ENCODE data around the gene SH3BGRL3. TPM values are rescaled to one million over a fixed set of nuclear protein-coding genes. Genes with fewer than 3 reads are reported as not detected.

SH3BGRL3 gene
- total RNA-seq, 1 donor, result 30.8 TPM

DNA sequence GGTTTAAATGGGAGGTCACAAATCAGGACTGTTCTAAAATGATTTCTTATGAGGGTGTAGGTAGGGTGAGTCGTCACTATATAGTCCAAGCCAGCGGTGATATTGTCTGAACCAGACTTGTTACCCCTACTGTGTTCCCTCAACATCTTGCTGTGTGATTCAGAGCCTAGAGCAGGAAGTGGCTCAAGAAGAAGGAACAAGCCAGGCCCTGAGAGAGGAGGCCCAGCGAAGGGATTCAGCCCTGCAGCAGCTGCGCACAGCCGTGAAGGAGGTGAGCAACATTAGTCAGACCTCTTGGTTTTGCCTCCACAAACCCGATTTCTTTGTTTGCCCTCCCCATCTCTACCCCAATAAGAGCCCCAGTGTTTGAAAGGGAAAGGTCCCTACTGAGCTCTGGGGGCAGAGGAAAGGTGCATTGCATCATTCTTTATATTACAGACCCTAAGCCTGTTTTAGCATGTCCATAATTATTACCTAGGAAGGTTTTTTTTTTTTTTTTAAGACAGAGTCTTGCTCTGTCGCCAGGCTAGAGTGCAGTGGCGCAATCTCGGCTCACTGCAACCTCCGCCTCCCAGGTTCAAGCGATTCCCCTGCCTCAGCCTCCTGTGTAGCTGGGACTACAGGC is 5.0 kb upstream of the SH3BGRL3 start:
- Histone ChIP-seq H3K79me2 (ENCODE audit: insufficient read depth, low read length) (peaks cover 7% of the 10 kb centered on the region), H3K4me2 (ENCODE audit: insufficient read depth, low read length) (no peak overlapping the region), H3K4me3 (ENCODE audit: insufficient read depth, low read length) (no peak overlapping the region), H3K27ac (ENCODE audit: low read depth, low read length) (peak overlapping the region; percentile 3), H3K9me3 (ENCODE audit: low read depth, low read length) (no peaks in the 10 kb centered on the region), H4K20me1 (ENCODE audit: insufficient read depth, low read length) (no peaks in the 10 kb centered on the region), H2AFZ (ENCODE audit: low read length) (peak overlapping the region; percentile 29), H3K4me1 (ENCODE audit: insufficient read depth, low read length) (peaks cover 49% of the 10 kb centered on the region), H3K27me3 (ENCODE audit: insufficient read depth, low read length) (no peaks in the 10 kb centered on the region), H3K36me3 (ENCODE audit: insufficient read depth, low read length) (peaks cover 39% of the 10 kb centered on the region)
- TF ChIP-seq, protein P1, sequence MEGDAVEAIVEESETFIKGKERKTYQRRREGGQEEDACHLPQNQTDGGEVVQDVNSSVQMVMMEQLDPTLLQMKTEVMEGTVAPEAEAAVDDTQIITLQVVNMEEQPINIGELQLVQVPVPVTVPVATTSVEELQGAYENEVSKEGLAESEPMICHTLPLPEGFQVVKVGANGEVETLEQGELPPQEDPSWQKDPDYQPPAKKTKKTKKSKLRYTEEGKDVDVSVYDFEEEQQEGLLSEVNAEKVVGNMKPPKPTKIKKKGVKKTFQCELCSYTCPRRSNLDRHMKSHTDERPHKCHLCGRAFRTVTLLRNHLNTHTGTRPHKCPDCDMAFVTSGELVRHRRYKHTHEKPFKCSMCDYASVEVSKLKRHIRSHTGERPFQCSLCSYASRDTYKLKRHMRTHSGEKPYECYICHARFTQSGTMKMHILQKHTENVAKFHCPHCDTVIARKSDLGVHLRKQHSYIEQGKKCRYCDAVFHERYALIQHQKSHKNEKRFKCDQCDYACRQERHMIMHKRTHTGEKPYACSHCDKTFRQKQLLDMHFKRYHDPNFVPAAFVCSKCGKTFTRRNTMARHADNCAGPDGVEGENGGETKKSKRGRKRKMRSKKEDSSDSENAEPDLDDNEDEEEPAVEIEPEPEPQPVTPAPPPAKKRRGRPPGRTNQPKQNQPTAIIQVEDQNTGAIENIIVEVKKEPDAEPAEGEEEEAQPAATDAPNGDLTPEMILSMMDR (IDR thresholded peaks at IDR 0.05; ENCODE audit: extremely low read depth, low read depth, low read length), result no peak
- peak; percentile 80 for DNase-seq (ENCODE audit: insufficient read length, low spot score, missing footprints)

DNA sequence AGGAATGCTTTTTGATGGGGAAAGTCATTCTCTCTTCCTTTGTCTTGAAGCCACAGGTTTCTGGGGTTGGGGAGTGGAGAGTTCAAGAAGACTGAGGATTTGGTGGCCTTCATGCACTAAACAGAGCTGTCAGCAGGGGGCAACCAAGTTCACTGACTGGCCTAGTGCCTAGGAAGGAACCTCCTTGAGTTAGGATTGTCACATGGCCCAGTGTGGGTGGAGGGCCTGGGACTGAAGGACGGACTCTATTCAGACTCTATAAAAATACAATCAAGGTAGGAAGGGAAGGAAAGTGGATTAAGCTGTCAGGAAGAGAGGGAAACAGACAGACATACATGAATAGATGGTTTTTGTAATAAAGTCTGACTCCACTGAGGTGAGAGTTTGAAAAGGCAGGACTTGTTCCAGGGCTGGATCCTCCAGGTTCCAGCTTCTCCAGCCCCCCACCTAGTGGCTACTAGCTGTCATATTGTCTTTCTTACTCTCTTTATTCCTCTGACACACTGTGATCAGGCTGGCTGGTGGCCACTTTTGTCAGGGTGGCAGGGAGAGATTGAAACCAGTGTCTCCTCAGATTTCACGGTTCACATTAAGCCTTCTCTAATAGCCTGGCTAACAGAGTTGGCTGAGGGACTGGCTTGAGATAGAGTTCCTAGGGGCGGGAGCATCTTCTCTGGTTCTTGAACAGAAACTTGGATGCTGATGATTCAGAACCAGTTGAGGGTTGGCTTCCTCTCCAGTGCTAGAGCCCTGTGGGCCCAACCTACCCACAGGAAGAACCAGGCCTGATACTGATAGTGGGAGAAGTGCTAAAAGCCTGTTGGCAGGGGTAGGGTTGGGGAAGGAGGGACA is 4.1 kb upstream of the SH3BGRL3 start:
- Histone ChIP-seq H3K36me3 (ENCODE audit: insufficient read depth, low read length) (peaks cover 32% of the 10 kb centered on the region), H3K4me3 (ENCODE audit: insufficient read depth, low read length) (peak overlapping the region; percentile 14), H2AFZ (ENCODE audit: low read length) (peak overlapping the region; percentile 35)

DNA sequence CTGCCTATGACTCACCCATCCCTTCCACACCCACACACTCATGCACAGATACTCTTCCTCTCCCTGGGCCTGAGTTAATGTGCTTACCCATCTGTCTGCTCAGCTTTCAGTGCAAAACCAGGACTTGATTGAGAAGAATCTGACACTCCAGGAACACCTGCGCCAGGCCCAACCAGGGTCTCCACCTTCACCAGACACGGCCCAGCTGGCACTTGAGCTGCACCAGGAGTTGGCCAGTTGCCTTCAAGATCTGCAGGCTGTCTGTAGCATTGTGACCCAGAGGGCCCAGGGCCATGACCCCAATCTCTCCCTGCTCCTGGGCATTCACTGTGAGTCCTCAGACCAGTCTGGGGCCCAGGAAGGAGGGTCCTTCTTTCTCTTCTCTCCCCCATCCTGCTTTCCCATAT is 3.5 kb upstream of the SH3BGRL3 start:
- no peaks in the 10 kb centered on the region for H3K27me3 ChIP-seq (ENCODE audit: insufficient read depth, low read length)
- peak; percentile 96 for DNase-seq (ENCODE audit: insufficient read length, low spot score, missing footprints)
- peaks cover 22% of the 10 kb centered on the region for H3K79me2 ChIP-seq (ENCODE audit: insufficient read depth, low read length)
- peak overlapping the region; percentile 14 for H3K4me3 ChIP-seq (ENCODE audit: insufficient read depth, low read length)
- no peak overlapping the region for H2AFZ ChIP-seq (ENCODE audit: low read length)
- H3K36me3 ChIP-seq (ENCODE audit: insufficient read depth, low read length), result peaks cover 33% of the 10 kb centered on the region
- peaks cover 10% of the 10 kb centered on the region for H4K20me1 ChIP-seq (ENCODE audit: insufficient read depth, low read length)
- peak overlapping the region; percentile 76 for H3K27ac ChIP-seq (ENCODE audit: low read depth, low read length)
- TF ChIP-seq, protein P1 (IDR thresholded peaks at IDR 0.05; ENCODE audit: extremely low read depth, low read depth, low read length), result no peak
- peaks cover 55% of the 10 kb centered on the region for H3K4me1 ChIP-seq (ENCODE audit: insufficient read depth, low read length)
- peak overlapping the region; percentile 68 for H3K4me2 ChIP-seq (ENCODE audit: insufficient read depth, low read length)
- no peaks in the 10 kb centered on the region for H3K9me3 ChIP-seq (ENCODE audit: low read depth, low read length)

More for the DNA sequence above, 4.1 kb upstream of the SH3BGRL3 start:
- Histone ChIP-seq H3K27me3 (ENCODE audit: insufficient read depth, low read length) (no peaks in the 10 kb centered on the region), H3K4me1 (ENCODE audit: insufficient read depth, low read length) (peaks cover 49% of the 10 kb centered on the region), H4K20me1 (ENCODE audit: insufficient read depth, low read length) (peaks cover 3% of the 10 kb centered on the region), H3K9me3 (ENCODE audit: low read depth, low read length) (no peaks in the 10 kb centered on the region), H3K27ac (ENCODE audit: low read depth, low read length) (peak overlapping the region; percentile 76), H3K79me2 (ENCODE audit: insufficient read depth, low read length) (peaks cover 16% of the 10 kb centered on the region), H3K4me2 (ENCODE audit: insufficient read depth, low read length) (peak overlapping the region; percentile 68)
- TF ChIP-seq, protein P1 (IDR thresholded peaks at IDR 0.05; ENCODE audit: extremely low read depth, low read depth, low read length), result peak; percentile 79
- peak; percentile 93 for DNase-seq (ENCODE audit: insufficient read length, low spot score, missing footprints)

DNA sequence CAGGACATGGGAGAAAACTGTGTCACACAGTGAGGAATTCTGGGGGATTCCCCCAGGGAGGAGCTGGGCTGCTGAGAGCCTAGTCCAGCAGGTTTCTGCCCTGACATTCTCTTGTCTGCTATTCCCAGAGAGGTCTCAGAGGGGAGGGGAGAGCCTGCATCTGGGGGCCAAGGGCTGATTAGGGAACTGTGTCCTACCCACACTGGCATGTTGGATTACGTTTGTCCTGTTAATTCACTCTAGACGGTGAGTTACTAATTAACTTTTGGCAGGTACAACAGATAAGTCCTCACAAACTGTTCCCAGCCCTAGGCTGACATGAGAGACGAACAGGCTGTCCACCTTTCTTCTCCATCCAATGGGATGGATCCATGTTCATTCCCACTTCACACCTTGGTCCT is 2.6 kb upstream of the SH3BGRL3 start:
- no peaks in the 10 kb centered on the region for H3K9me3 ChIP-seq (ENCODE audit: low read depth, low read length)
- no peak overlapping the region for H3K4me2 ChIP-seq (ENCODE audit: insufficient read depth, low read length)
- peaks cover 30% of the 10 kb centered on the region for H3K79me2 ChIP-seq (ENCODE audit: insufficient read depth, low read length)
- H3K36me3 ChIP-seq (ENCODE audit: insufficient read depth, low read length), result peaks cover 32% of the 10 kb centered on the region
- TF ChIP-seq, protein P1 (IDR thresholded peaks at IDR 0.05; ENCODE audit: extremely low read depth, low read depth, low read length), result no peak
- H3K4me3 ChIP-seq (ENCODE audit: insufficient read depth, low read length), result no peak overlapping the region
- peak overlapping the region; percentile 76 for H3K27ac ChIP-seq (ENCODE audit: low read depth, low read length)
- no peak for DNase-seq (ENCODE audit: insufficient read length, low spot score, missing footprints)
- peaks cover 16% of the 10 kb centered on the region for H4K20me1 ChIP-seq (ENCODE audit: insufficient read depth, low read length)
- H3K27me3 ChIP-seq (ENCODE audit: insufficient read depth, low read length), result no peaks in the 10 kb centered on the region
- H3K4me1 ChIP-seq (ENCODE audit: insufficient read depth, low read length), result peaks cover 63% of the 10 kb centered on the region
- H2AFZ ChIP-seq (ENCODE audit: low read length), result no peak overlapping the region
